Left lung (tissue), 10 donors: Measurements from ENCODE around the gene AQP3. TPM values are rescaled to one million over a fixed set of nuclear protein-coding genes. Genes with fewer than 3 reads are reported as not detected.
"Not testable (repeated sequence)": the region's sequence is repeated elsewhere in the genome, so short reads cannot be mapped to it uniquely, and the experiment has no call there.

Source experiments
- ATAC-seq: fragments of 200-7000 bp; cut with Tn5 transposase; one replicate; pipeline ENCODE4 v1.9.1; 2020; ENCODE audit warnings: moderate library complexity
- DNase-seq, 4 donors: peaks; one replicate each; pipeline ENCODE4 v3.0.0-alpha.2; 2013 to 2020
- H3K27ac ChIP-seq, 2 donors: fragments of 200-600 bp; sonication (generic) in 1 of 2; one replicate each; pipeline versions ENCODE4 v1.5.0 to v1.8.0; 2020 to 2021
- H3K27me3 ChIP-seq, 2 donors: fragments of 200-600 bp; sonication (generic) in 1 of 2; one replicate each; pipeline versions ENCODE4 v1.5.0 to v1.8.0; 2020 to 2021
- H3K36me3 ChIP-seq, 2 donors: fragments of 200-600 bp; sonication (generic) in 1 of 2; one replicate each; pipeline versions ENCODE4 v1.5.0 to v1.8.0; 2020 to 2021
- H3K4me1 ChIP-seq, 2 donors: fragments of 200-600 bp; one replicate each; pipeline ENCODE4 v1.8.0; 2021
- H3K4me3 ChIP-seq, 2 donors: fragments of 200-600 bp; sonication (generic) in 1 of 2; one replicate each; pipeline versions ENCODE4 v1.5.0 to v1.8.0; 2020 to 2021; ENCODE audit warnings: mild to moderate bottlenecking in 1 of 2
- H3K9me3 ChIP-seq, 2 donors: fragments of 200-600 bp; sonication (generic) in 1 of 2; one replicate each; pipeline versions ENCODE4 v1.5.0 to v1.8.0; 2020 to 2021
- CTCF ChIP-seq, 2 donors: fragments of 200-600 bp; sonication (generic) in 1 of 2; IDR thresholded peaks; one replicate each; pipeline versions ENCODE4 v1.5.0 to v1.8.0; 2021; ENCODE audit warnings: antibody characterized with exemption in 2 of 2
- intact Hi-C, 2 donors: fragments of 100-400 bp; cut with DNase I; formaldehyde crosslinking; loops; one replicate each; pipeline versions ENCODE4 v1.11.2 to v1.14.2; 2022
- microRNA-seq, 2 donors: library from miRNA; unstranded; fragments of <30 nt; microRNA quantifications; one replicate each; pipeline ENCODE4, GENCODE V29; 2019
- polyA plus RNA-seq, 6 donors: library from polyadenylated mRNA; unstranded; fragments of 120-200 nt; gene quantifications; one replicate each; pipeline ENCODE4 v1.2.1, GENCODE V29; 2013; ENCODE audit not compliant: insufficient read length in 6 of 6
- total RNA-seq, 2 donors: library from RNA; stranded (reverse); fragmentation: NEBNext Ultra II Directional; extraction: Animal tissue kit (Norgen Biotek cat#: 25700); gene quantifications; one replicate each; pipeline ENCODE4 v1.2.1, GENCODE V29; 2021
- donor health status: DM: no; HTN: yes; CAD: no.
- donor health status: DM: no; HTN: no; CAD: no.

Gene AQP3
- total and polyA plus RNA-seq, 8 donors, result 8.0 to 265 (median 28.0) TPM

GRCh38 chr9:33393581-33393980 lies 53.8 kb downstream of the AQP3 start:
- H3K4me3 ChIP-seq, result no peak overlapping the region
- no peak for ATAC-seq

GRCh38 chr9:33392591-33393021 lies 54.8 kb downstream of the AQP3 start:
- H3K27ac ChIP-seq, DNase-seq, H3K27me3 ChIP-seq, H3K9me3 ChIP-seq, intact Hi-C loops, H3K36me3 ChIP-seq, H3K4me3 ChIP-seq: not testable (repeated sequence)
- peak; percentile 22 for ATAC-seq
- peaks cover 7 to 12% of the 10 kb centered on the region in 2 donors for H3K4me1 ChIP-seq

More at GRCh38 chr9:33393581-33393980, 53.8 kb downstream of the AQP3 start:
- H3K36me3 ChIP-seq, result no peaks in the 10 kb centered on the region
- peak in 2 of 4 donors; percentile 50 to 57 for DNase-seq
- H3K4me1 ChIP-seq, result peaks cover 7 to 12% of the 10 kb centered on the region in 2 donors
- no peak for TF ChIP-seq CTCF (IDR thresholded peaks at IDR 0.05)
- no peaks in the 10 kb centered on the region for H3K9me3 ChIP-seq
- H3K27ac ChIP-seq, result no peak overlapping the region
- intact Hi-C loops, result no loop called here
- no peaks in the 10 kb centered on the region for H3K27me3 ChIP-seq

Small RNA genes lying within 50 kb of the gene (microRNA-seq; reads per million reads assigned to microRNA genes)
- 0.27 to 0.50 reads per million in 2 donors for gene MIR6851

Other genes starting within 250 kb of the AQP3 start
- gene SPINK4, start 207.4 kb downstream of the AQP3 start, total RNA-seq, result not detected
- not detected for gene SPINK4, start 207.4 kb downstream of the AQP3 start, polyA plus RNA-seq
- gene BAG1, start 182.9 kb downstream of the AQP3 start, total RNA-seq, result 100 to 1,000 TPM; 103 to 111 TPM
- gene BAG1, start 182.9 kb downstream of the AQP3 start, polyA plus RNA-seq, result 10 to 100 TPM; 52.3 to 60.7 (median 56.1) TPM
- 10 to 100 TPM; 67.4 to 79.3 TPM for gene CHMP5, start 182.5 kb downstream of the AQP3 start, total RNA-seq
- gene CHMP5, start 182.5 kb downstream of the AQP3 start, polyA plus RNA-seq, result 100 to 1,000 TPM in 3 of 6 donors, 10 to 100 TPM in 3; 92.3 to 112 (median 99.8) TPM
- 10 to 100 TPM; 32.0 to 39.3 TPM for gene NFX1, start 157.1 kb downstream of the AQP3 start, total RNA-seq
- 10 to 100 TPM; 35.2 to 43.2 (median 38.4) TPM for gene NFX1, start 157.1 kb downstream of the AQP3 start, polyA plus RNA-seq
- gene AQP7, start 45.0 kb downstream of the AQP3 start, total RNA-seq, result 1 to 10 TPM; 1.5 to 8.3 TPM
- gene AQP7, start 45.0 kb downstream of the AQP3 start, polyA plus RNA-seq, result 1 to 10 TPM; 2.1 to 5.4 (median 3.3) TPM
- gene NOL6, start 26.3 kb upstream of the AQP3 start, total RNA-seq, result 10 to 100 TPM; 36.1 to 48.3 TPM
- 10 to 100 TPM; 23.3 to 36.9 (median 26.3) TPM for gene NOL6, start 26.3 kb upstream of the AQP3 start, polyA plus RNA-seq
- gene ANKRD18B, start 76.7 kb upstream of the AQP3 start, total RNA-seq, result 1 to 10 TPM in 1 of 2 donors, under 1 TPM in 1; 0.58 to 1.3 TPM
- under 1 TPM; 0.14 to 0.92 (median 0.48) TPM for gene ANKRD18B, start 76.7 kb upstream of the AQP3 start, polyA plus RNA-seq